GM19455 (cell line): ENCODE results near the gene EXOC2.

Experiments
- ATAC-seq: cut with Tn5 transposase; IDR thresholded peaks from one replicate; pipeline ENCODE4 v1.9.1; 2021; ENCODE audit not compliant: unreplicated experiment

Gene EXOC2

GRCh38 chr6:449486-450419 lies 243.2 kb downstream of the EXOC2 start:
- no peak for ATAC-seq

GRCh38 chr6:449057-449430 lies 243.9 kb downstream of the EXOC2 start:
- ATAC-seq = no peak

- no peak for ATAC-seq
These were observed 244.5 kb downstream of the EXOC2 start for GRCh38 chr6:448296-449056.

- ATAC-seq = no peak
These were observed 245.4 kb downstream of the EXOC2 start for GRCh38 chr6:447381-448165.

GRCh38 chr6:446418-447366 lies 246.2 kb downstream of the EXOC2 start:
- no peak for ATAC-seq

- no peak for ATAC-seq
These were observed 247.1 kb downstream of the EXOC2 start for GRCh38 chr6:445571-446417.

- no peak for ATAC-seq
These were observed 248.2 kb downstream of the EXOC2 start for GRCh38 chr6:444653-445275.

- ATAC-seq = no peak
These were observed 249.2 kb downstream of the EXOC2 start for GRCh38 chr6:443621-444159.

- ATAC-seq = no peak
These were observed 251.6 kb downstream of the EXOC2 start for GRCh38 chr6:441126-441920.

GRCh38 chr6:439641-440167 lies 253.2 kb downstream of the EXOC2 start:
- no peak for ATAC-seq

GRCh38 chr6:438634-439170 lies 254.2 kb downstream of the EXOC2 start:
- ATAC-seq = no peak

GRCh38 chr6:437037-437392 lies 255.9 kb downstream of the EXOC2 start:
- ATAC-seq = no peak

GRCh38 chr6:436308-437036 lies 256.5 kb downstream of the EXOC2 start:
- ATAC-seq = no peak

GRCh38 chr6:435441-436307 lies 257.3 kb downstream of the EXOC2 start:
- no peak for ATAC-seq
